Cardiac muscle cell (in vitro differentiated cells and primary cell): ENCODE measurements around the gene STK25. TPM values are rescaled to one million over a fixed set of nuclear protein-coding genes. Genes with fewer than 3 reads are reported as not detected.

Source experiments
- DNase-seq, 2 donors: peaks; one replicate each; pipeline versions ENCODE4 v3.0.0 to v3.0.0-alpha.2; 2010 to 2017; ENCODE audit warnings: low read depth in 1 of 2, low spot score in 1 of 2
- H3K27ac ChIP-seq: fragments of 200-600 bp; sonication (generic); 2 replicates; pipeline ENCODE4 v1.5.1; 2016
- H3K27me3 ChIP-seq: fragments of 200-600 bp; sonication (generic); 2 replicates; pipeline ENCODE4 v1.6.0; 2016; ENCODE audit warnings: control low read depth
- H3K36me3 ChIP-seq: fragments of 200-600 bp; sonication (generic); 2 replicates; pipeline ENCODE4 v1.5.1; 2016; ENCODE audit warnings: control low read depth
- H3K4me1 ChIP-seq: fragments of 200-600 bp; sonication (generic); 2 replicates; pipeline ENCODE4 v1.8.1; 2017; ENCODE audit warnings: low read depth, mild to moderate bottlenecking, mixed run types
- H3K4me3 ChIP-seq: fragments of 200-600 bp; sonication (generic); 2 replicates; pipeline ENCODE4 v1.5.1; 2016; ENCODE audit warnings: mild to moderate bottlenecking
- H3K9me3 ChIP-seq: fragments of 200-600 bp; sonication (generic); 2 replicates; pipeline ENCODE4 v1.5.1; 2017; ENCODE audit warnings: low read depth, mild to moderate bottlenecking, control low read depth
- CTCF ChIP-seq: IDR thresholded peaks from 2 replicates; pipeline ENCODE4 v1.5.1; 2012; ENCODE audit warnings: low read depth, mild to moderate bottlenecking, low read length
- polyA plus RNA-seq: library from polyadenylated mRNA; unstranded; fragments of >200 nt; fragmentation: Nextera tagmentation; extraction: Ambion mirVana; gene quantifications from 2 replicates; pipeline ENCODE4 v1.2.1, GENCODE V29; 2016
- total RNA-seq: library from RNA; depleted of rRNA; stranded (reverse); fragments of >200 nt; gene quantifications from 2 replicates; pipeline ENCODE4 v1.2.3, GENCODE V29; 2016

The STK25 gene
- total and polyA plus RNA-seq, 2 experiments from 2014 or later = 295 to 422 TPM

GRCh38 chr2:241483305-241483704, 25.1 kb downstream of the STK25 start:
- no peaks in the 10 kb centered on the region for H3K36me3 ChIP-seq
- H3K9me3 ChIP-seq = no peaks in the 10 kb centered on the region
- no peak overlapping the region for H3K4me3 ChIP-seq
- H3K27me3 ChIP-seq = no peaks in the 10 kb centered on the region
- no peak overlapping the region for H3K27ac ChIP-seq
- no peak for DNase-seq
- TF ChIP-seq CTCF = no peak
- H3K4me1 ChIP-seq = no peaks in the 10 kb centered on the region

GRCh38 chr2:241482126-241482955, 26.0 kb downstream of the STK25 start:
- TF ChIP-seq CTCF = no peak
- no peak overlapping the region for H3K4me3 ChIP-seq
- no peaks in the 10 kb centered on the region for H3K27me3 ChIP-seq
- H3K9me3 ChIP-seq = no peaks in the 10 kb centered on the region
- no peaks in the 10 kb centered on the region for H3K36me3 ChIP-seq
- no peaks in the 10 kb centered on the region for H3K4me1 ChIP-seq
- no peak overlapping the region for H3K27ac ChIP-seq
- DNase-seq = no peak

GRCh38 chr2:241481687-241482086, 26.7 kb downstream of the STK25 start:
- Histone ChIP-seq H3K27me3 (no peaks in the 10 kb centered on the region), H3K4me3 (no peak overlapping the region), H3K9me3 (no peaks in the 10 kb centered on the region), H3K36me3 (no peaks in the 10 kb centered on the region), H3K4me1 (no peaks in the 10 kb centered on the region), H3K27ac (no peak overlapping the region)
- no peak for TF ChIP-seq CTCF
- no peak for DNase-seq

GRCh38 chr2:241479026-241479898, 29.1 kb downstream of the STK25 start:
- Histone ChIP-seq H3K36me3 (no peaks in the 10 kb centered on the region), H3K4me3 (no peak overlapping the region), H3K27ac (no peak overlapping the region), H3K27me3 (no peaks in the 10 kb centered on the region), H3K9me3 (no peaks in the 10 kb centered on the region), H3K4me1 (no peaks in the 10 kb centered on the region)
- TF ChIP-seq CTCF = no peak
- no peak for DNase-seq

GRCh38 chr2:241478166-241478565, 30.2 kb downstream of the STK25 start:
- no peak for TF ChIP-seq CTCF
- H3K9me3 ChIP-seq = no peaks in the 10 kb centered on the region
- no peaks in the 10 kb centered on the region for H3K4me1 ChIP-seq
- no peak overlapping the region for H3K27ac ChIP-seq
- H3K4me3 ChIP-seq = no peak overlapping the region
- H3K36me3 ChIP-seq = no peaks in the 10 kb centered on the region
- no peak for DNase-seq
- no peaks in the 10 kb centered on the region for H3K27me3 ChIP-seq
